Neural cell (in vitro differentiated cells): ENCODE measurements around the gene USP32. TPM values are rescaled to one million over a fixed set of nuclear protein-coding genes. Genes with fewer than 3 reads are reported as not detected.

Source experiments
- H2AFZ ChIP-seq: fragments of 200-600, 300-800 bp; sonication (generic), shearing (Covaris generic); 2 replicates; pipeline ENCODE4 v1.6.0; 2014; ENCODE audit warnings: low read depth, mild to moderate bottlenecking, antibody characterized with exemption, low read length, moderate library complexity
- H3F3A ChIP-seq: fragments of 200-600 bp; shearing (Covaris generic); 2 replicates; pipeline ENCODE4 v1.6.1; 2016; ENCODE audit warnings: mild to moderate bottlenecking, moderate library complexity, mixed read lengths, antibody characterized with exemption, low read length; ENCODE audit not compliant: insufficient read depth, poor library complexity, severe bottlenecking
- H3K27ac ChIP-seq: fragments of 200-600, 300-800 bp; sonication (generic), shearing (Covaris generic); 2 replicates; pipeline ENCODE4 v1.5.1; 2014; ENCODE audit warnings: mild to moderate bottlenecking, low read length, moderate library complexity
- H3K27me3 ChIP-seq: fragments of 300-800, 200-600 bp; sonication (generic), shearing (Covaris generic); 2 replicates; pipeline ENCODE4 v1.6.0; 2014; ENCODE audit warnings: mild to moderate bottlenecking, low read depth, low read length, moderate library complexity; ENCODE audit not compliant: insufficient read depth
- H3K36me3 ChIP-seq: fragments of 300-800, 200-600 bp; sonication (generic), shearing (Covaris generic); 2 replicates; pipeline ENCODE4 v1.5.1; 2014; ENCODE audit warnings: mild to moderate bottlenecking, antibody characterized with exemption, low read length, moderate library complexity; ENCODE audit not compliant: insufficient read depth
- H3K4me2 ChIP-seq: fragments of 300-800, 200-600 bp; sonication (generic), shearing (Covaris generic); 2 replicates; pipeline ENCODE4 v1.6.0; 2014; ENCODE audit warnings: mild to moderate bottlenecking, low read length
- H3K4me3 ChIP-seq: fragments of 300-800, 200-600 bp; sonication (generic), shearing (Covaris generic); 2 replicates; pipeline ENCODE4 v1.5.1; 2014; ENCODE audit warnings: mild to moderate bottlenecking, low read length, moderate library complexity
- H3K79me2 ChIP-seq: fragments of 200-600 bp; shearing (Covaris generic); replicated peaks from 2 replicates; pipeline ENCODE4 v1.6.0; 2014; ENCODE audit warnings: mild to moderate bottlenecking, low read length, moderate library complexity; ENCODE audit not compliant: insufficient read depth
- H3K9ac ChIP-seq: fragments of 300-800, 200-600 bp; sonication (generic), shearing (Covaris generic); 2 replicates; pipeline ENCODE4 v1.6.1; 2016; ENCODE audit warnings: mild to moderate bottlenecking, low read length, mixed read lengths
- H3K9me2 ChIP-seq: fragments of 200-600 bp; shearing (Covaris generic); 2 replicates; pipeline ENCODE4 v1.6.1; 2016; ENCODE audit warnings: mild to moderate bottlenecking, low read length, mixed read lengths; ENCODE audit not compliant: insufficient read depth
- H3K9me3 ChIP-seq: fragments of 200-600, 300-800 bp; sonication (generic), shearing (Covaris generic); 2 replicates; pipeline ENCODE4 v1.6.1; 2016; ENCODE audit warnings: mild to moderate bottlenecking, mixed run types, low read length, moderate library complexity, mixed read lengths
- H4K20me1 ChIP-seq: fragments of 200-600 bp; shearing (Covaris generic); 2 replicates; pipeline ENCODE4 v1.6.1; 2016; ENCODE audit warnings: mild to moderate bottlenecking, mixed run types; ENCODE audit not compliant: insufficient read depth
- CTCF ChIP-seq: fragments of 450-650 bp; IDR thresholded peaks from 2 replicates; pipeline ENCODE4 v1.5.1; 2014; ENCODE audit warnings: antibody characterized with exemption, mild to moderate bottlenecking, moderate library complexity; ENCODE audit not compliant: poor library complexity, severe bottlenecking
- EP300 ChIP-seq: fragments of 450-650 bp; conservative IDR thresholded peaks from 2 replicates; pipeline ENCODE4 v1.6.1; 2014; ENCODE audit warnings: antibody characterized with exemption, mild to moderate bottlenecking, moderate library complexity; ENCODE audit not compliant: poor library complexity, severe bottlenecking
- EZH2 ChIP-seq: fragments of 200-600, 300-800 bp; shearing (Covaris generic), sonication (generic); IDR thresholded peaks from 2 replicates; pipeline ENCODE4 v1.6.1; 2014; ENCODE audit warnings: antibody characterized with exemption, low read length, borderline replicate concordance, mild to moderate bottlenecking; ENCODE audit not compliant: insufficient read depth, poor library complexity, severe bottlenecking
- MXI1 ChIP-seq: fragments of 450-650 bp; conservative IDR thresholded peaks from 2 replicates; pipeline ENCODE4 v1.6.1; 2014; ENCODE audit warnings: antibody characterized with exemption, mild to moderate bottlenecking; ENCODE audit not compliant: poor library complexity, severe bottlenecking
- POLR2AphosphoS5 ChIP-seq: IDR thresholded peaks from 2 replicates; pipeline ENCODE4 v1.6.1; 2012
- RAD21 ChIP-seq: fragments of 450-650 bp; conservative IDR thresholded peaks from 2 replicates; pipeline ENCODE4 v1.6.1; 2014; ENCODE audit warnings: antibody characterized with exemption, mild to moderate bottlenecking, moderate library complexity
- REST ChIP-seq: IDR thresholded peaks from 2 replicates; pipeline ENCODE4 v1.6.1; 2012; ENCODE audit warnings: borderline replicate concordance
- SMC3 ChIP-seq: fragments of 450-650 bp; conservative IDR thresholded peaks from 2 replicates; pipeline ENCODE4 v1.6.1; 2014; ENCODE audit warnings: antibody characterized with exemption, mild to moderate bottlenecking, moderate library complexity; ENCODE audit not compliant: poor library complexity
- TAF1 ChIP-seq: IDR thresholded peaks from 2 replicates; pipeline ENCODE4 v1.6.1; 2012; ENCODE audit warnings: low read depth
- polyA plus RNA-seq: library from polyadenylated mRNA; depleted of rRNA; stranded (reverse); fragments of >200 nt; gene quantifications from 2 replicates; pipeline ENCODE4 v1.2.3, GENCODE V29; 2014

Gene USP32
- polyA plus RNA-seq, 1 donor from 2014 or later, result 25.7 TPM

- Histone ChIP-seq H3K4me3 (no peak overlapping the region), H3K36me3 (no peaks in the 10 kb centered on the region), H3K9me3 (no peaks in the 10 kb centered on the region), H3K9me2 (no peaks in the 10 kb centered on the region), H4K20me1 (no peaks in the 10 kb centered on the region), H3K4me2 (no peak overlapping the region), H3F3A (no peaks in the 10 kb centered on the region), H3K27ac (no peak overlapping the region), H3K79me2 (no peaks in the 10 kb centered on the region), H3K9ac (no peak overlapping the region), H2AFZ (no peak overlapping the region), H3K27me3 (no peaks in the 10 kb centered on the region)
- TF ChIP-seq EZH2 (no peak), REST (no peak), TAF1 (no peak), MXI1 (no peak), SMC3 (peak; percentile 49), EP300 (no peak), CTCF (peak; percentile 55), POLR2AphosphoS5 (no peak), RAD21 (peak; percentile 55)
Measured at GRCh38 chr17:60231234-60231633, 160.7 kb downstream of the USP32 start.

- Histone ChIP-seq H3K4me3 (no peak overlapping the region), H2AFZ (no peak overlapping the region), H3K36me3 (no peaks in the 10 kb centered on the region), H3K4me2 (no peak overlapping the region), H3K79me2 (no peaks in the 10 kb centered on the region), H3K9me2 (no peaks in the 10 kb centered on the region), H3K9ac (no peak overlapping the region), H3K27ac (no peak overlapping the region), H4K20me1 (no peaks in the 10 kb centered on the region), H3K27me3 (no peaks in the 10 kb centered on the region), H3F3A (no peaks in the 10 kb centered on the region), H3K9me3 (no peaks in the 10 kb centered on the region)
- TF ChIP-seq TAF1 (no peak), RAD21 (no peak), EP300 (no peak), SMC3 (no peak), EZH2 (no peak), POLR2AphosphoS5 (no peak), REST (no peak), CTCF (no peak), MXI1 (no peak)
Measured at GRCh38 chr17:60230358-60230757, 161.6 kb downstream of the USP32 start.
